ENCODE data around the gene S100A11. TPM values are rescaled to one million over a fixed set of nuclear protein-coding genes. Genes with fewer than 3 reads are reported as not detected.

The S100A11 gene
- total RNA-seq, 1 donor from 2014 or later, result 737 TPM

DNA sequence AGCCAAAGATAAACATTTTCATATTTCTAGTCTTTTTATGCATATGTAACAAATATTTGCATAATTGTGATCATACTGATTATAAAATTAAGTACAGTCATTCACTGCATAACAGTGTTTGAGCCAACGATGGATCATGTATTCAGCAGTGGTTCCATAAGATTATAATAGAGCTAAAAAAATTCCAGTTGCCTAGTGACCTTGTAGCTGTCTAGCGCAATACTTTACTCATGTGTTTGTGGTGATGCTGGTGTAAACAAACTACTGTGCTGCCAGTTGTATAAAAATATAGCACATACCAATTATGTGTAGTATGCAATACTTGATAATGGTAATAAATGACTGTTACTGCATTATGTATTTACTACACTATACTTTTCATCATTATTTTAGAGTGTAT is 41.0 kb downstream of the S100A11 start:
- ATAC-seq (no peak), DNase-seq (no peak)
- H3K27me3 ChIP-seq (ENCODE audit: low read depth), result no peaks in the 10 kb centered on the region
- peaks cover 34% of the 10 kb centered on the region for H3K4me1 ChIP-seq
- H3K4me3 ChIP-seq, result no peak overlapping the region
- intact Hi-C loops (cut with DNase I), result loop anchor here (5.0 kb wide), 1 partner anchor 63 kb away; no protein-coding TSS in a partner anchor
- H3K9me3 ChIP-seq, result no peaks in the 10 kb centered on the region
- H3K27ac ChIP-seq, result peak overlapping the region; percentile 48
- H3K36me3 ChIP-seq, result no peaks in the 10 kb centered on the region
- no peak for TF ChIP-seq CTCF (IDR thresholded peaks at IDR 0.05)

DNA sequence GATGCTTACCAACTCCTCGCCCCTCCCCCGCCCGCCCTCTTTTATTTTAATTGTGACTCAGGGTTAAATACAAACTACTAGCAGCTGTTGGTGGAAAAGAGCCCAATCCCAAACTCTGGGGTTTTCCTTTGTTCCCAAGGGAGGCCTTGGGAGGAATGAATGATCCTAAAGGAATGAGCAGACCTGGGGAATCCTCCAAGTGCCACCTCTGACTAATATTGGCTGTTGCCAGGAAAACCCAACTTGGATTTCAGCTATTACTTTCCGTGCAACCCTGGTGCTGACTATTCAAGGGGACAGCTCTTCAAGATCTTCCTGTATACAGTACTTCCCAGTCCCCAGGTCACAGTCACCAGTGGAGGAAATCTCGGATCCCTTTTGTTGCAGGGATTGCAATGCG is 41.8 kb downstream of the S100A11 start:
- Histone ChIP-seq H3K4me1 (peaks cover 42% of the 10 kb centered on the region), H3K27me3 (ENCODE audit: low read depth) (no peaks in the 10 kb centered on the region), H3K9me3 (no peaks in the 10 kb centered on the region), H3K4me3 (no peak overlapping the region), H3K27ac (peak overlapping the region; percentile 98), H3K36me3 (no peaks in the 10 kb centered on the region)
- ATAC-seq (no peak), DNase-seq (no peak)
- intact Hi-C loops (cut with DNase I), result loop anchor here (5.0 kb wide), 1 partner anchor 63 kb away; no protein-coding TSS in a partner anchor
- TF ChIP-seq CTCF (IDR thresholded peaks at IDR 0.05), result no peak

- peak; percentile 83 to 90 for ATAC-seq
- DNase-seq, result peak; percentile 89
- Histone ChIP-seq H3K36me3 (no peaks in the 10 kb centered on the region), H3K4me1 (peaks cover 53% of the 10 kb centered on the region), H3K27ac (peak within 1 kb of the TSS; percentile 98), H3K27me3 (ENCODE audit: low read depth) (no peaks in the 10 kb centered on the region), H3K4me3 (peak within 1 kb of the TSS; percentile 79), H3K9me3 (no peaks in the 10 kb centered on the region)
- intact Hi-C loops (cut with DNase I), result no loop called here
- no peak for TF ChIP-seq CTCF (IDR thresholded peaks at IDR 0.05)
These were observed 42.9 kb downstream of the S100A11 start, which contains the start of gene S100A10 for GRCh38 chr1:151993734-151994496. TSS of gene S100A10 (minus strand) at chr1:151993859. CDS start at chr1:151986230, 7,629 bp downstream.

DNA sequence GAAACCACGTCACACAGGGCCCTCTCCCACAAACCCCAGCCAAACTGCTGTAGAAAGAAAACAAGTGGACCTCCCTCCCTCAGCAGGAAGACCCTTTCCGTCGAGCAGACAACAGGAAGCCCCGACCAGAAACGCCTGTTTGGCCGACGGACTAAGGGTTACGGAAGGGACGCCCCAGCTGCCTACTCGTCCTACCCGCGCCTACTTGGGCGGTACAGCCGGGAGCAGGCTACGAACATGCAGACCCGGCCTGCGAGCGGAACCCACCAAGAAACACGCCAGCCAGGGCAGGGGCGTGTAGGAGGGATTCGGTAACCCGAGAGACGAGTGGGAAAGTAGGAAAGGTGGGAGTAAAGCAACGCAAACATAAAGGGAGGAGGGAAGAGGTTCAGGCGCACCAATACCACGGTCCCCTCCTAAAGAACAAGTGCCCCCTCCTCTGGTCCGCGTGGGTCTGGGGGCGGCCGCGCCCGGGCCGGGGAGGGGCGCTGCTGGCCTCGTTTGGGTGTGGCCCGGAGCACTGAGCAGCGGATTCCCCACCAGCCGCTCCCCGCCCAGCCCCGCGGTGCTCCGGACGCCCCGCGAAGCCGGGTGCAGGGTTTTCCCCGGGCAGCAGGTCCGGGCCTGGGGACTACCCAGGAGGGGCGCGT is 43.6 kb downstream of the S100A11 start:
- intact Hi-C loops (cut with DNase I), result no loop called here
- Histone ChIP-seq H3K27ac (peak overlapping the region; percentile 98), H3K4me3 (peak overlapping the region; percentile 79), H3K9me3 (no peaks in the 10 kb centered on the region), H3K36me3 (no peaks in the 10 kb centered on the region), H3K27me3 (ENCODE audit: low read depth) (no peaks in the 10 kb centered on the region), H3K4me1 (peaks cover 60% of the 10 kb centered on the region)
- ATAC-seq (peak; percentile 18 to 26), DNase-seq (peak; percentile 73)
- no peak for TF ChIP-seq CTCF (IDR thresholded peaks at IDR 0.05)

GRCh38 chr1:151992303-151993083 is 44.3 kb downstream of the S100A11 start:
- Histone ChIP-seq H3K36me3 (no peaks in the 10 kb centered on the region), H3K27ac (peak overlapping the region; percentile 98), H3K4me1 (peaks cover 67% of the 10 kb centered on the region), H3K9me3 (no peaks in the 10 kb centered on the region), H3K27me3 (ENCODE audit: low read depth) (no peaks in the 10 kb centered on the region), H3K4me3 (peak overlapping the region; percentile 79)
- ATAC-seq (peak; percentile 68 to 79), DNase-seq (peak; percentile 92)
- no peak for TF ChIP-seq CTCF (IDR thresholded peaks at IDR 0.05)
- intact Hi-C loops (cut with DNase I), result no loop called here

Measured in lower lobe of right lung (tissue), 2 donors.